Peyer's patch (tissue), 4 donors: ENCODE data around the gene PKN1. TPM values are rescaled to one million over a fixed set of nuclear protein-coding genes. Genes with fewer than 3 reads are reported as not detected.
"Not testable (repeated sequence)": the region's sequence is repeated elsewhere in the genome, so short reads cannot be mapped to it uniquely, and the experiment has no call there.

Experiments used
- DNase-seq, 3 donors: peaks; one replicate each; pipeline ENCODE4 v3.0.0-alpha.2; 2017 to 2019
- H3K27ac ChIP-seq, 4 donors: fragments of 200-600 bp; sonication (generic); one replicate each; pipeline ENCODE4 v1.5.1; 2016 to 2019
- H3K27me3 ChIP-seq, 2 donors: fragments of 200-600 bp; sonication (generic); one replicate each; pipeline ENCODE4 v1.5.1; 2019
- H3K36me3 ChIP-seq, 3 donors: fragments of 200-600 bp; sonication (generic); one replicate each; pipeline ENCODE4 v1.5.1; 2016 to 2019
- H3K4me1 ChIP-seq, 4 donors: fragments of 200-600 bp; sonication (generic); one replicate each; pipeline ENCODE4 v1.5.1; 2016 to 2019
- H3K4me3 ChIP-seq, 4 donors: fragments of 200-600 bp; sonication (generic); 1 replicate in 3 of 4; 2 replicates in 1 of 4; pipeline ENCODE4 v1.5.1; 2016 to 2019; ENCODE audit warnings: mild to moderate bottlenecking in 1 of 4
- H3K9me3 ChIP-seq, 4 donors: fragments of 200-600 bp; sonication (generic); one replicate each; pipeline ENCODE4 v1.5.1; 2016 to 2019; ENCODE audit warnings: mild to moderate bottlenecking in 1 of 4
- POLR2A ChIP-seq, 2 donors: fragments of 450-650 bp; IDR thresholded peaks; one replicate each; pipeline ENCODE4 v1.5.1; 2017; ENCODE audit warnings: antibody characterized with exemption in 2 of 2, mild to moderate bottlenecking in 2 of 2, moderate library complexity in 2 of 2
- total RNA-seq, 4 donors: library from RNA; depleted of rRNA; stranded (reverse); fragments of >200 nt; gene quantifications; one replicate each; pipeline ENCODE4 v1.1.0, GENCODE V29; 2016
- TF ChIP-seq, protein P1 (sequence below), 6 experiments: fragments of 450-650 bp in 4 of 6; fragments of 200-600 bp in 2 of 6; sonication (generic) in 1 of 6; IDR thresholded peaks; one replicate each; pipeline ENCODE4 v1.5.1; 2017 to 2019; ENCODE audit warnings: antibody characterized with exemption in 6 of 6, mild to moderate bottlenecking in 3 of 6, moderate library complexity in 1 of 6

Gene PKN1
- total RNA-seq, 4 donors from 2014 or later: 13.1 to 140 (median 28.2) TPM

DNA sequence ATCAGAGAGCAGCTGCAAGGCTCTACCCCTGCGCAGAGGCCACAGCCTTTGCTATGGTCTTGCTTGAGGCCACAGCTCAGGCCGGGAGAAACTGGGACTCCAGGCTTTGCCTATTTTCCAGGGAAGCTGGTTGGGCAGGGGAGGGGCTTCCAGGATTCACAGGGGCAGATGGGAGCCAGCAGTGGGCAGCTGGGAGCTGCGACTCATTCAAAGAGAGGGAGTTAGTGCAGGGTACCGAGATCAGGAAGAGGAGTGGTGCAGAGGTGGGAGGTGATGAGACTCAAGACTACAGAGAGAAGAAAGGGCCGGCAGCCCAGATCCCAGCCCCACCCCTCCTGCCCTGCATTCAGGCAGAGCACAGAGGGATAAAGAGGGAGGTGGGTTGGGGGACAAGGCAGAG, 39.8 kb upstream of the PKN1 start:
- TF ChIP-seq, protein P1, sequence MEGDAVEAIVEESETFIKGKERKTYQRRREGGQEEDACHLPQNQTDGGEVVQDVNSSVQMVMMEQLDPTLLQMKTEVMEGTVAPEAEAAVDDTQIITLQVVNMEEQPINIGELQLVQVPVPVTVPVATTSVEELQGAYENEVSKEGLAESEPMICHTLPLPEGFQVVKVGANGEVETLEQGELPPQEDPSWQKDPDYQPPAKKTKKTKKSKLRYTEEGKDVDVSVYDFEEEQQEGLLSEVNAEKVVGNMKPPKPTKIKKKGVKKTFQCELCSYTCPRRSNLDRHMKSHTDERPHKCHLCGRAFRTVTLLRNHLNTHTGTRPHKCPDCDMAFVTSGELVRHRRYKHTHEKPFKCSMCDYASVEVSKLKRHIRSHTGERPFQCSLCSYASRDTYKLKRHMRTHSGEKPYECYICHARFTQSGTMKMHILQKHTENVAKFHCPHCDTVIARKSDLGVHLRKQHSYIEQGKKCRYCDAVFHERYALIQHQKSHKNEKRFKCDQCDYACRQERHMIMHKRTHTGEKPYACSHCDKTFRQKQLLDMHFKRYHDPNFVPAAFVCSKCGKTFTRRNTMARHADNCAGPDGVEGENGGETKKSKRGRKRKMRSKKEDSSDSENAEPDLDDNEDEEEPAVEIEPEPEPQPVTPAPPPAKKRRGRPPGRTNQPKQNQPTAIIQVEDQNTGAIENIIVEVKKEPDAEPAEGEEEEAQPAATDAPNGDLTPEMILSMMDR (IDR thresholded peaks at IDR 0.05): no peak
- no peak for TF ChIP-seq POLR2A (IDR thresholded peaks at IDR 0.05)
- Histone ChIP-seq H3K27me3 (no peaks in the 10 kb centered on the region), H3K9me3 (no peaks in the 10 kb centered on the region), H3K4me1 (no peaks in the 10 kb centered on the region), H3K36me3 (peaks cover 0 to 74% (median 0%) of the 10 kb centered on the region in 3 donors), H3K4me3 (no peak overlapping the region), H3K27ac (no peak overlapping the region)
- no peak for DNase-seq

- Histone ChIP-seq H3K27ac (no peak overlapping the region), H3K36me3 (peaks cover 0 to 75% (median 0%) of the 10 kb centered on the region in 3 donors), H3K9me3 (no peaks in the 10 kb centered on the region), H3K4me3 (no peak overlapping the region), H3K27me3 (no peaks in the 10 kb centered on the region), H3K4me1 (no peaks in the 10 kb centered on the region)
- TF ChIP-seq POLR2A (IDR thresholded peaks at IDR 0.05): no peak
- TF ChIP-seq, protein P1 (IDR thresholded peaks at IDR 0.05): no peak
- DNase-seq: no peak
These were observed 38.9 kb upstream of the PKN1 start for GRCh38 chr19:14394167-14394566.

GRCh38 chr19:14395262-14395661, 37.8 kb upstream of the PKN1 start:
- DNase-seq: no peak
- TF ChIP-seq, protein P1 (IDR thresholded peaks at IDR 0.05): no peak
- no peak for TF ChIP-seq POLR2A (IDR thresholded peaks at IDR 0.05)
- H3K9me3 ChIP-seq: no peaks in the 10 kb centered on the region
- H3K36me3 ChIP-seq: peaks cover 0 to 77% (median 0%) of the 10 kb centered on the region in 3 donors
- no peak overlapping the region for H3K4me3 ChIP-seq
- no peaks in the 10 kb centered on the region for H3K4me1 ChIP-seq
- H3K27ac ChIP-seq: no peak overlapping the region
- H3K27me3 ChIP-seq: no peaks in the 10 kb centered on the region

DNA sequence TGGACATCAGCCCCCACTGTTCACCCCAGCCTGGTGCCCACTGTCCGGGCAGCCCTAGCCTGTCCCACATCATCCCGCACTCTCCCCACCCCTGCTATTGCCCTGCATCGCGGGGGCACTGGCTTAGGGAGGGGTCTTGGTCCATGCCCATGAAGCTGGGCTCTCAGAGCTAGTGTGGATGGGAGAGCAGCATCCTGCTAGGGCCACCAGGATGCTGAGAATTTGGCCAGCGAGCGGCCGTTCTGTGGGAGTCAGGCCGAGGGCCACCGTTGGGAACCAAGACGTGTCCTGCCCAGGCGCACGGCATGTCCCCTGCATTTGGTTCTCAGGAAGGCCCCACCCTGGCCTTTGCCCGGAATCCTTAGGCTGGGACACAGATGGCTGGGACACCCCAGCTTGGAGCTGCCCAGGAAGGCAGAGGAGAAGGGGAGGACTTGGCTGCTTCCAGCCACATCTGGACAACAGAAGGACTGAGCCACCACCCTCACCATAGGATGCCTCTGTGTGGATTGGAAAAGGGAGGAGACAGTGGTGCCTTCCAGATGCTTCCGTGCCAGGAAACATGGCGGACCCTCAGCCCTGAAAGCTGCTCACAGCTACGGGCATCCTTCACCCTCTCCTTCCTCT, 37.3 kb upstream of the PKN1 start:
- H3K4me1 ChIP-seq: no peaks in the 10 kb centered on the region
- DNase-seq: no peak
- H3K36me3 ChIP-seq: peaks cover 0 to 77% (median 0%) of the 10 kb centered on the region in 3 donors
- no peaks in the 10 kb centered on the region for H3K9me3 ChIP-seq
- no peak overlapping the region for H3K27ac ChIP-seq
- no peak overlapping the region for H3K4me3 ChIP-seq
- H3K27me3 ChIP-seq: no peaks in the 10 kb centered on the region
- no peak for TF ChIP-seq POLR2A (IDR thresholded peaks at IDR 0.05)
- TF ChIP-seq, protein P1 (IDR thresholded peaks at IDR 0.05): no peak

DNA sequence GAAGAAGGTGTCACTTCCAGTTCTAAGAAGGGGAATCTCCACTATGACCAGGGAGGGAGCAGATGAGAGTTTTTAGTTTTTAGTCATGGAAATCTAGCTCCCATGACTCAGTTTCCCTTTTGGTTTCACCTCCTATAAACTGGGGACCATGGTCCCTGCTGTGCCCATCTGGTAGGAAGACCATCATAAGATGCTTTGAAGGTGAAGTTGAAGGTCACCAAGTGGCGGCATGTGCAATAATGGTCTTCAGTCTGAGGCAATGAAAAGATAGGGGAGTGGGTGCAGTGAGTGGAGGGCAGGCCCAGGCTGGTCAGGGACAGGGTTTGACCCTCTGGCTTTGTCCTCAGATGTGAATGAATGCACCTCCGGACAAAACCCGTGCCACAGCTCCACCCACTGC, 36.4 kb upstream of the PKN1 start:
- H3K27ac ChIP-seq: not testable (repeated sequence)

GRCh38 chr19:14397168-14397567, 35.9 kb upstream of the PKN1 start:
- H3K4me3 ChIP-seq, H3K27me3 ChIP-seq, H3K4me1 ChIP-seq, H3K27ac ChIP-seq, DNase-seq, H3K9me3 ChIP-seq: not testable (repeated sequence)
- peaks cover 0 to 78% (median 0%) of the 10 kb centered on the region in 3 donors for H3K36me3 ChIP-seq

More for the DNA sequence above, 36.4 kb upstream of the PKN1 start:
- H3K27me3 ChIP-seq, DNase-seq, H3K9me3 ChIP-seq, H3K4me1 ChIP-seq, H3K4me3 ChIP-seq: not testable (repeated sequence)
- peaks cover 0 to 77% (median 0%) of the 10 kb centered on the region in 3 donors for H3K36me3 ChIP-seq
